ENCODE measurements around the gene PCDHGB5.

DNA sequence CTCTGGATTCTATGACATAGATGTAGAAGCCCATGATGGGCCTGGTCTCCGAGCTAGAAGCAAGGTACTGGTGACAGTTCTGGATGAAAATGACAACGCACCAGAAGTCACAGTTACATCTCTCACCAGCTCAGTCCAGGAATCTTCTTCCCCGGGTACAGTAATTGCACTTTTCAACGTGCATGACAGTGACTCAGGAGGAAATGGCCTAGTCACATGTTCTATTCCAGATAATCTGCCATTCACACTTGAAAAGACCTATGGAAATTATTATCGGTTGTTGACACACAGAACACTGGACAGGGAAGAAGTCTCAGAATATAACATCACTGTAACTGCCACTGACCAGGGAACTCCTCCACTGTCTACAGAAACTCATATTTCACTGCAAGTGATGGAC lies 41.6 kb upstream of the PCDHGB5 start:
- no peak for TF ChIP-seq CTCF (IDR thresholded peaks at IDR 0.05)
- TF ChIP-seq POLR2A (IDR thresholded peaks at IDR 0.05): no peak
- no peak for TF ChIP-seq POLR2AphosphoS5 (IDR thresholded peaks at IDR 0.05)
- TF ChIP-seq EP300 (IDR thresholded peaks at IDR 0.05): no peak

Data from suprapubic skin (tissue), 4 donors.